ENCODE measurements around the gene NSRP1.
"Not testable (repeated sequence)": the region's sequence is repeated elsewhere in the genome, so short reads cannot be mapped to it uniquely, and the experiment has no call there.

Gene NSRP1

DNA sequence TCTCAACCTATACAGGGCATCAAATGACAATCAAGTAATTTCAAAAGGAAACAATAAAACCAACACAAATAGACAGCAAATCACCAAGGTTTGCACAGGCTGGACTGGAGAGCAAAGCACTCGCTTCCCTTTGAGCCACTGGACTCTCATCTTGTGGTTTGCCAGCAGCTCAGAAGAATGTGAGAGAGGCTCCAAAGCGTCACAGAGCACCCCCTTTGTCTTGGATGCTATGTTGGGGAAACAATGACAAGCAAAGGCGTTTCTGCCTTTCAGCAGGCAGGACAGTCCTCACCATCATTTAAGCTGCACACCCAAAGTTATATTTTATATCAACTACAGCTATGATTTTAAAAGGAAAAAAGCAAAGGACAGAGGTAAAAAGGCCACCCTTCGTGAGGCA lies 105.6 kb downstream of the NSRP1 start:
- DNase-seq (ENCODE audit: low read depth in 3 of 3): no peak

DNA sequence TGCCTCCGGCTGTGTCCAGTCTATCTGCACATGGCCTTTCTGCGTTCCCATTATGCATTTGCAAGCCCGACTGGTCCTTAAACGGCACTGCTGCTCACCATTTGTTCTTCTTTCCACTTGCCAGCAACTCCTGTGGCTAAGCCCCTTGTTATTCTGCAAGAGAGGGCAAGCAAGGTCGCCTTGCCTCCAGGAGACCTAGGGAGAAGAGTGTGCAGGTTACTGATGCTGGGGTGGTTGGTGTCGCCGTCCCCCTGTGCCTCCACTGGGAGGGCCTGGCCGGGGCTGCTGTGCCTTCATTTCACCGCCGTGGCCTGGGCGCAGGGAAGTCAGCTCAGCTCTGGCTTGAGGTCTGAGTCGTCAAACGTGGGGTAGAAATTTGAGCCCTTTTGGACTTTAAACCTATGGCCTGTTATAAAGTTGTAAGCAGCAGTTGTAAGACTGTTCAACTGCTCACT lies 106.1 kb downstream of the NSRP1 start:
- no peak for DNase-seq (ENCODE audit: low read depth in 3 of 3)

DNA sequence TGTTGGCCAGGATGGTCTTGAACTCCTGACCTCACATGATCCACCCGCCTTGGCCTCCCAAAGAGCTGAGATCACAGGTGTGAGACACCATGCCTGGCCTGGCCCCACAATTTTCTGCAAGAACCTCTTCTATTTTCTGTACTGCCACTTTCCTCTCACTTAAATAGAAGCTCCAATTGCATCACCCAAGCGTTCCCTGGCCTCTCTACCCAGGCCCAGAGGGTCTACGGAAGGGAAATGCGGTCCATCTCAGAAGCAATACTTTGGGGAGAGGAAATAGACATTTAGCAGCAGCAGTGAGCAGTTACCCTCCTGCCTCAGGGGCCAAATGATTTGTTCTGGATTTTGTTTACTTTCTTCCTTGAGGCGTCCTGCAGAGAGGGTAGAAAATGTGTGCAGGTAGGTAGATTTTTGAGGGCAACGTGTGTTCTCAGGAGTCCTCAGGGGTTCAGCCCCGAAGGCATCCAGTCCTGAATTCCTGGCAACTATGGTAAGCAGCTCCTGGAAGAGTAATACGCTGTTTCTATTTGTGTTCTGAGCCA lies 107.9 kb downstream of the NSRP1 start:
- no peak for DNase-seq (ENCODE audit: low read depth in 3 of 3)

DNA sequence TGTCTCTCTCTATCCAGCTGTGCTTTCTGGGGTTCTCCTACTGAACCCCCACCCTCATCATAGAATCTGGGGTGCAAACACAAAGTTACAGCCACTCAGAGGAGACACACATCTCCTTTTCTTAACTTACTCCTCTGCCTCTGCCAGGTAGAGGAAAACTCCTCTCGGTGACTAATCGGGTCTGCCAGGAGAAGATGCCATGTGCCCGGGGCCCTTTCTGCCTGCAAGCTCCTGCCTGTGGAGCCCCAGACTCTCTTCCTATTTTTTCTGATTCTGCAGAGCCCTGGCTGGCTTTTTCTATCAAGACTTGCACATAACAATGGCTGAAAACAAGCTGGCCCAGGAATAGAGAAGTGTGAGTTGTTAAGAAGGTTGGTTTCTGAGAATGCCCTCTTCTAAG lies 108.5 kb downstream of the NSRP1 start:
- DNase-seq (ENCODE audit: low read depth in 3 of 3): no peak

DNA sequence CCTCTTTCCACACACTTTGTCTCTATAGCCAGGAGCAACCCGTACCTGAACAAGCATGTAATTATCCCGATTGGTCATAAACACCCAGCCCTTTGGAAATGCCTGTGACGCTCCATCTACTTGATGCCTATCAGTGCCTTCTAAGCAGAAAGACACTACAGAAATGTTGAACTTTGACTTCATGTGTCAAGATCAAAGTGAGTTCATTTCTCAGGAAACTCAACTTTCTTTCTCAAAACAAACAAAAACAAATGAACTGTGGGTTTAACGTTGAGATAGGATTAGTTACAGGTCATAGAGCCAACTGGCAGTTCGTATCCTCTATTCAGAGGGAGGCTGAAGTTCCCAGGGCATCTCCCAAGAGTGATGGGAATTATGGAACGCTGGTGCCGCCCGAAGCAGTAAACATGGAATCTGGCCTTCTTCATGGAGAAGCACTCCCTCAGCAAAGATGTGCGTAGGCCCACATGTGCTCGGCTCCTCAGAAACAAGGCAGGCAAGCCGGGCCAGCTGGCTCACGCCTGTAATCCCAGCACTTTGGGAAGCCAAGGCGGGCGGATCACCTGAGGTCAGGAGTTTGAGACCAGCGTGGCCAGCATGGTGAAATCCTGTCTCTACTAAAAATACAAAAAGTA lies 109.4 kb downstream of the NSRP1 start:
- no peak for DNase-seq (ENCODE audit: low read depth in 3 of 3)

DNA sequence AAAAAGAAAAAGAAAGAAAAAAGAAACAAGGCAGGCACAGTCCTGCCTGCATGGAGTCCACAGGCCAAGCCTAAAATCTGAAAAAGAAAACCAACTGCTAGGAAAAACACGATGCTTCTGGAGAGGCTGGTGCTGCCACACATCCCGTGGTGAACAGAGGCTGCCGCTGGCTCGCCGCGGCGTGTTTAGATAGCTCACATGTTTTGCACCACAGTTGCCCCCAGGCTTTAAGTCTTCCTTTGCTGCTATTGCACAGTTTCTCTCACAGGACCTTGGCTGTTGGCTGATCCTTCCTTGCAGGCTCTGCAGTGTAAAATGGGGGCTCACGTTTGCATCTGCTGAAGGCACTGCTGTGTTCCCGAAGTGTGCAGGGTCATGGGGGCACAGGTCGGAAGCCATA lies 110.3 kb downstream of the NSRP1 start:
- no peak for DNase-seq (ENCODE audit: low read depth in 3 of 3)

DNA sequence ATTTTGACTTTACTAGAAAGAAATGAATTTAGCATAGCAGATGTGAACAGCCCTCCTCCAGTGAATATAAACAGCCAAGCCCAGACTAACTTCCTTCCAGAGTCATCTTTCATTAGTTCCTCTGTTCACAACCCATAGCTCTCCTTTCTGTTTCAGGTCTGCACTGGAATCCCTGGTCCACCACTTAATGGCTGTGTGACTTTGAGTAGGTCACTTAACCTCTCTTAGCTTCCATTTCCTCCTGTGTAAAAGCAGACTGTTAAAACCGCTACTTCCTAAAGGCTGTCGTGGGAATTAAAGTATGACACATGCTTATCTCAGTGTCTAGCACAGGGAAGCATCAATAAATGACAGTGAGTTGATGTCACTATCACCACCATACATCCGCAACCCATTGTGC lies 111.4 kb downstream of the NSRP1 start:
- DNase-seq (ENCODE audit: low read depth in 3 of 3): no peak

DNA sequence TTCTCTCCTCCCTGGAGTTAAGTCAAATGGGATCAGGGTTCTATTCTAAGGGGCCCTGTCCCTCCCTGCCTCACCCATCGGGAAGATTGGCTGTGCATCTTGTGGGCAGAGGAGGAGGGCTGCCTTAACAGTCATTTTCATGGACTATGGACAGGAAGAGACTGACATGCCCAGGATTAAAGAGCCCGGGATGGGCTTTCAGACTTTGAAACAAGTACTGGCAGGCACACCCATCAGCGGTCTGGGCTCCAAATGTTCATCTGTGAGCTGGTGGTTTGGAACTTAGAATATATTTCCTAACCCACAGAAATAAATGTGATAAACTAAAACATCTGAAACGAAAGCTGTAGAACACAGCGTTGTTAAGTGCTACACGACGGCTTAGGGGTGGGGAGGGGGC lies 112.4 kb downstream of the NSRP1 start:
- no peak for DNase-seq (ENCODE audit: low read depth in 3 of 3)

DNA sequence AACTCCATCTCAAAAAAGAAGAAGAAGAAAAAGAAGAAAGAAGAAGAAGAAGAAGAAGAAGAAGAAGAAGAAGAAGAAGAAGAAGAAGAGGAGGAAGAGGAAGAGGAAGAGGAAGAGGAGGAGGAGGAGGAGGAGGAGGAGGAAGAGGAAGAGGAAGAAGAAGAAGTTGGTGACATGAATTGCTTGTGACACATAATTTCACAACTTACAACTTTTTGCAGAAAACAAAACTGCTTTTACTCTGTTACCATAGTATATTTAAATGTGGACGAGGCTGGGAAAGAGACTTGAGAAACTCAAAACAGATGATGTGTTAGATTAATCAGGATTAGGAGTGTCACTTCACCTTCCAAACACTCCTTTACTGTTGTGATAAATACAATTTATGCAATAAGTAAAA lies 113.4 kb downstream of the NSRP1 start:
- not testable (repeated sequence) for DNase-seq (ENCODE audit: low read depth in 3 of 3)

DNA sequence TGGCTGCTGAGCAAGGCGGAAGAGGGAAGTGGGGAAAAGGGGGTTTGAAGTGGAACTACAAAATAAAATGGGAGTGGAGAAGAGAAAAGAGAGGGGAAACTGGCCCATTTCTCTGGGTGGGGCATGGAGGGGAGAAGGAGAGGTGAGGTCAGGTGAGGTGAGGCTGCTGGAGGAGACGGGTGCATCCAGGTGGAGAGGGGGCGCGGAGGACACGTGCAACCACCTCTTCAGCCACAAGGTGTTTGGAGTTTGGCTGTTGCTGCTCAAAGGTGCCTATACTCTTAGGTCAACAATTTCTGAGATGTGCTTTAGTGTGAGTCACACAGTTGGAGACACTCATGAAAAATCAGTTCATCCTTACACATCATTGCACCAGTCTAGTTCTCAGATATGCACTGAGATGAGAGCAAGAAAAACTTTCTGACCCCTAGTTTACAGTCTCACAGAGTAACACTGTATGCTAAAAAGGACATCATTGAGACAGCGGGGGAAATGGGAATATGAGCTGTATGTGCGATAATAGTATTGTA lies 114.0 kb downstream of the NSRP1 start:
- DNase-seq (ENCODE audit: low read depth in 3 of 3): no peak

DNA sequence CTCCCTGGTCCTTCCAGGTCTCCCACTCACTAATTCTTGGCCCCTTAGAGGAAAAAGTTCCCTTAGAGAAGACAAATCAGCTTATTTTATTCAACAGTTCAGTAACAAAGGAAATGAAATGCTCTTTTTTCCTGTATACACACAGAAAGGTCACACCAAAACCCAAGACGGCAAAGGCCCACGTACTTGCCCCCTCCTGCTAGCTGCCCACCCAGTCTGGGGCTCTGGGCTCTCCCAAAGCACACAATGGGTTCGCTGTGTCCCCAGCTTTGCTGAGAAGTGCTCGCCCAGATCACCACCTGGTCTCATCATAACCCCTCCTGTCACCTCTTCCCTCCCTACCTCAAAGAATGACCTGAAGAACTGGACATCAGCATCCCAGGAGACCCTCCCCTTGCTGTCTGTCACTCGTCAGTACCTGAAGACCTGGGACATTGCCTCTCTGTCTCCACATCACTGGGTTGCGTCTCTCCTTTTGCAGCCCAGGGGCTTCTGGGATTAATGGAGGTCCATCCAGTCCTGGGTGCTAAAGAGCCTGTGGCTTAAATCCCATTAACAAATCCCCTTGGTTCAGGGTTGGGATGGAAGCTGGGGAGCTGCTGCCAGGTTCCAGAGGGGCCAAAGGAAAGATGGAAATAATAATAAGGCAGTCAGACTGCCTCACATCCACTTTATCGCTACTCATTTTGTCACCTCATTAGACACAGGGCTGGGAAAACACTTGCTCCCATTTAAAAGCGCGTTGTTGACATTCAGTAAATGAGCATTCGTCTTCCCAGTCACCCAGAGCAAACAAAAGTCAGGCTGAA lies 115.6 kb downstream of the NSRP1 start:
- DNase-seq (ENCODE audit: low read depth in 3 of 3): no peak

DNA sequence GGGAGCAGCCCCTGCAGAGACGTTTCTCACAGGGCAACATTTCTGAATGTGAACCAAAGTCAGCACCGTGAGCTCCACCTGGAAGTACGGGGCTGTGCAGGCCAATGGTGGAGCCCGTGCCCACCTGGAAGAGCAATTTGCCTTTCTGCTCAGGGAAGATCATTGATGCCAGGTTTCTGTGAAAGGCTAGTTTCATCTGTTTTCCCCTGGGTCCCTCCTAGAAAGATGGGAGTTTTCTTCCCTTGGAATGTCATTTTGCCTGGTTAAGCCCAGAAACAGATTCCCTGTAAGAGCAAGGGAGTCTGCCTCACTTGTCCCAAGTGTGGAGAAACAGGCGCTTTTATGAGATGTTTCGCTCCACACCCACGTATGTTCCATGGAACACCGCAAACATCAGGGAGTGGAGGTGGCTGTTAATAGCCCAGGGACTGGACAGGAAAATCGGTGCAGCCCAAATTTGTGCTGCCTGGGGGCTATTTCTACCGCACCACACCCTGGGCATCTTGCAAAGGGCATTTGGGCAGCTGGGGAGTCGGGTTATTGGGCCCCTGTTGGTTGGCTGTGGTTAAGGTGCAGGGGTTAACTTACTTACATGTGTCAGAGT lies 116.3 kb downstream of the NSRP1 start:
- no peak for DNase-seq (ENCODE audit: low read depth in 3 of 3)

DNA sequence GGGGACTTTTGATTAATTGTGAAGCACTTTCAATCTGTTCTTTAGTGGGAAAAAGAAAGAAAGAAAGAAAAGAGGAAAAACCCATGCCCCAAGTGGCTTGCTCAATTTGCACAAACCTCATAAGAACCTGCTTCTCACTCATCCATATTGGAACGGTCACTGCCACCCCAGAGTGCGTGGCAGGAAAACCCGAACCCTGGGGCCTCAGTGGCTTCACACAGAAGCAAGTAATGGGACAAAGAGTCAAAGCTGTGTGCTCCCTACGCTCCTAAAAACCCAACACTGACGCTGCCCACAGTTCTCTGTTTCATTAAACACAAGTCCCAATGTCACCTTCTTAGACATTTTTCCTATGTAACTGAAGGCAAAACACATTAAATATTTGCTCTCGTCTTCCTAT lies 117.7 kb downstream of the NSRP1 start:
- no peak for DNase-seq (ENCODE audit: low read depth in 3 of 3)

DNA sequence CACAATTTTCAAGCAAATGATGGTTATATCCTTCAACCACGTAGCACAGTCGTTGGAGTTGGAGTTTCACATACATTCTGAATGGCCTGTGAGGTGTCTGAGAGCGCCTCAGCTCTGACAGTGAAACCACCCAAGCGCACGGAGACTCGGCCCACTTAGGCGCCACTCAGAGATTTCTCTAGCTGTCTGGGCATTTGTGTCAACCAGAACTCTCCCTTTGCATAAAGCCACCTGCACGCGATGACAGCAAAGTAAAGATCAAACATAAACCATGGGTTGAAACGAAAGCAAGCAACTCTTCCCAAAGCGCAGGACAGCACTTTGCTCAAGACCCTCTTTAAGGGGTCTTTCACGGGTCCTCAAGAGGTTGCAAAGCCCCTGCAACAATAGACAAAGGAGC lies 118.3 kb downstream of the NSRP1 start:
- no peak for DNase-seq (ENCODE audit: low read depth in 3 of 3)

DNA sequence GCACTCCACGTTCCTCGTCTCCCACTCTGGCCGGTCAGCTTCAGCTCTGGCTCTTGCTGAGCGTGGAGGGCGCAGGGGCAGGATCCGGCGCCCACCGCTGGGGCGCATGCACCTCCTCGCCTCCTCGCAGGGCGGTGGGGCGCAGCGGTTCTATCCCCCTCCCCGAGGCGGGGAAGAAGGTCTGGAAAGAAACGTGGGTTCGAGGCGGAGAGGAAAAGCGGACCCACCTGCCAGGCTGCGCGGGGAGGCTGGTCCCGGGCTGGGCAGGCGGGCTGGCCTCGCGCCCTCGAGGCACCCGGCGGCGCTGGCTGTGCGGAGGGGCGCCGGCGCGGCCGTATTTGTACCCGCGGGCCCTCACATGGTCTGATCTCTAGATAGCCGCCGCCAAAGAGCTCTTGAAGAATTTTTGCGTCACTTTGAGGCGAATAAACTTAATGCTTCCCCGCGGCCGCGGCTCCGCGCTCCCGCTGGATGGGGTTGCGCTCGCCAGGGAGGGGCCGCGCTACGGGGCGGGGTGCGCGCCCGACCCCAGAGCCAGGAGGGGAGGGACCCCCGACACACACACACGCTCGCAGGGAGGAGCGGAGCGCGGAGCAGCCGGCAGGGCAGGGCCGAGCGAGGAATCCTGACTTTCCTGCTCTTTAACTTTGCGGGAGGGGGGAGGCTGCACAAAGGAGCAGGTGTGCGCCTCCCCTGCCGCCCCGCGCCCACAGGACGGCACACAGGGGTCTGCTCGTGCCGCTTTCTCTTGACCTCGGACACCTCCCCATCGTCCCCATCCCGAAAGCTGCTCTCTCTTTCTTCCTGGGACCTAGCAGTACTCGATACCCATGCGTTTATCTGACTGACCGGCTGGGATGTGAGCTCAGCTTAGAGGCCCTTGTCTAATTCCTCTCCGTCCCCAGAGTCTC lies 119.0 kb downstream of the NSRP1 start, which contains the start of gene SLC6A4:
Gene SLC6A4, minus strand, starts transcription at position 312 of the 911 bp plus-strand sequence. CDS start 13,739 bp downstream, outside the sequence.
- no peak for DNase-seq (ENCODE audit: low read depth in 3 of 3)

Data from stimulated activated CD4-positive, alpha-beta T cell treated with anti-CD3 and anti-CD28 coated beads, TNF-alpha, amount 100 ng/mL, for 48 hours (primary cell).